Neural cell (in vitro differentiated cells): ENCODE data around the gene IDUA.

Experiments
- EP300 ChIP-seq: fragments of 450-650 bp; conservative IDR thresholded peaks from 2 replicates; pipeline ENCODE4 v1.6.1; 2014; ENCODE audit warnings: antibody characterized with exemption, mild to moderate bottlenecking, moderate library complexity; ENCODE audit not compliant: poor library complexity, severe bottlenecking
- EZH2 ChIP-seq: fragments of 200-600, 300-800 bp; shearing (Covaris generic), sonication (generic); IDR thresholded peaks from 2 replicates; pipeline ENCODE4 v1.6.1; 2014; ENCODE audit warnings: antibody characterized with exemption, low read length, borderline replicate concordance, mild to moderate bottlenecking; ENCODE audit not compliant: insufficient read depth, poor library complexity, severe bottlenecking
- MXI1 ChIP-seq: fragments of 450-650 bp; conservative IDR thresholded peaks from 2 replicates; pipeline ENCODE4 v1.6.1; 2014; ENCODE audit warnings: antibody characterized with exemption, mild to moderate bottlenecking; ENCODE audit not compliant: poor library complexity, severe bottlenecking
- POLR2AphosphoS5 ChIP-seq: IDR thresholded peaks from 2 replicates; pipeline ENCODE4 v1.6.1; 2012
- RAD21 ChIP-seq: fragments of 450-650 bp; conservative IDR thresholded peaks from 2 replicates; pipeline ENCODE4 v1.6.1; 2014; ENCODE audit warnings: antibody characterized with exemption, mild to moderate bottlenecking, moderate library complexity
- SMC3 ChIP-seq: fragments of 450-650 bp; conservative IDR thresholded peaks from 2 replicates; pipeline ENCODE4 v1.6.1; 2014; ENCODE audit warnings: antibody characterized with exemption, mild to moderate bottlenecking, moderate library complexity; ENCODE audit not compliant: poor library complexity
- TAF1 ChIP-seq: IDR thresholded peaks from 2 replicates; pipeline ENCODE4 v1.6.1; 2012; ENCODE audit warnings: low read depth
- TF ChIP-seq, protein P1 (sequence below): fragments of 450-650 bp; IDR thresholded peaks from 2 replicates; pipeline ENCODE4 v1.5.1; 2014; ENCODE audit warnings: antibody characterized with exemption, mild to moderate bottlenecking, moderate library complexity; ENCODE audit not compliant: poor library complexity, severe bottlenecking
- TF ChIP-seq, protein P2 (sequence below): IDR thresholded peaks from 2 replicates; pipeline ENCODE4 v1.6.1; 2012; ENCODE audit warnings: borderline replicate concordance

- no peak for TF ChIP-seq POLR2AphosphoS5
- TF ChIP-seq, protein P1, sequence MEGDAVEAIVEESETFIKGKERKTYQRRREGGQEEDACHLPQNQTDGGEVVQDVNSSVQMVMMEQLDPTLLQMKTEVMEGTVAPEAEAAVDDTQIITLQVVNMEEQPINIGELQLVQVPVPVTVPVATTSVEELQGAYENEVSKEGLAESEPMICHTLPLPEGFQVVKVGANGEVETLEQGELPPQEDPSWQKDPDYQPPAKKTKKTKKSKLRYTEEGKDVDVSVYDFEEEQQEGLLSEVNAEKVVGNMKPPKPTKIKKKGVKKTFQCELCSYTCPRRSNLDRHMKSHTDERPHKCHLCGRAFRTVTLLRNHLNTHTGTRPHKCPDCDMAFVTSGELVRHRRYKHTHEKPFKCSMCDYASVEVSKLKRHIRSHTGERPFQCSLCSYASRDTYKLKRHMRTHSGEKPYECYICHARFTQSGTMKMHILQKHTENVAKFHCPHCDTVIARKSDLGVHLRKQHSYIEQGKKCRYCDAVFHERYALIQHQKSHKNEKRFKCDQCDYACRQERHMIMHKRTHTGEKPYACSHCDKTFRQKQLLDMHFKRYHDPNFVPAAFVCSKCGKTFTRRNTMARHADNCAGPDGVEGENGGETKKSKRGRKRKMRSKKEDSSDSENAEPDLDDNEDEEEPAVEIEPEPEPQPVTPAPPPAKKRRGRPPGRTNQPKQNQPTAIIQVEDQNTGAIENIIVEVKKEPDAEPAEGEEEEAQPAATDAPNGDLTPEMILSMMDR = no peak
- no peak for TF ChIP-seq EP300
- TF ChIP-seq, protein P2, sequence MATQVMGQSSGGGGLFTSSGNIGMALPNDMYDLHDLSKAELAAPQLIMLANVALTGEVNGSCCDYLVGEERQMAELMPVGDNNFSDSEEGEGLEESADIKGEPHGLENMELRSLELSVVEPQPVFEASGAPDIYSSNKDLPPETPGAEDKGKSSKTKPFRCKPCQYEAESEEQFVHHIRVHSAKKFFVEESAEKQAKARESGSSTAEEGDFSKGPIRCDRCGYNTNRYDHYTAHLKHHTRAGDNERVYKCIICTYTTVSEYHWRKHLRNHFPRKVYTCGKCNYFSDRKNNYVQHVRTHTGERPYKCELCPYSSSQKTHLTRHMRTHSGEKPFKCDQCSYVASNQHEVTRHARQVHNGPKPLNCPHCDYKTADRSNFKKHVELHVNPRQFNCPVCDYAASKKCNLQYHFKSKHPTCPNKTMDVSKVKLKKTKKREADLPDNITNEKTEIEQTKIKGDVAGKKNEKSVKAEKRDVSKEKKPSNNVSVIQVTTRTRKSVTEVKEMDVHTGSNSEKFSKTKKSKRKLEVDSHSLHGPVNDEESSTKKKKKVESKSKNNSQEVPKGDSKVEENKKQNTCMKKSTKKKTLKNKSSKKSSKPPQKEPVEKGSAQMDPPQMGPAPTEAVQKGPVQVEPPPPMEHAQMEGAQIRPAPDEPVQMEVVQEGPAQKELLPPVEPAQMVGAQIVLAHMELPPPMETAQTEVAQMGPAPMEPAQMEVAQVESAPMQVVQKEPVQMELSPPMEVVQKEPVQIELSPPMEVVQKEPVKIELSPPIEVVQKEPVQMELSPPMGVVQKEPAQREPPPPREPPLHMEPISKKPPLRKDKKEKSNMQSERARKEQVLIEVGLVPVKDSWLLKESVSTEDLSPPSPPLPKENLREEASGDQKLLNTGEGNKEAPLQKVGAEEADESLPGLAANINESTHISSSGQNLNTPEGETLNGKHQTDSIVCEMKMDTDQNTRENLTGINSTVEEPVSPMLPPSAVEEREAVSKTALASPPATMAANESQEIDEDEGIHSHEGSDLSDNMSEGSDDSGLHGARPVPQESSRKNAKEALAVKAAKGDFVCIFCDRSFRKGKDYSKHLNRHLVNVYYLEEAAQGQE = no peak
- no peak for TF ChIP-seq MXI1
- no peak for TF ChIP-seq RAD21
- no peak for TF ChIP-seq EZH2
- TF ChIP-seq TAF1 = no peak
- TF ChIP-seq SMC3 = no peak
Measured at GRCh38 chr4:1013225-1014073, 26.6 kb downstream of the IDUA start.
